Stomach smooth muscle (tissue), 2 donors: ENCODE measurements around the gene CACNA2D4.

Experiments used
- H3K27ac ChIP-seq: one replicate; pipeline ENCODE4 v1.7.0; 2013; ENCODE audit warnings: mild to moderate bottlenecking, low read length, inconsistent platforms
- H3K27me3 ChIP-seq, 2 donors: one replicate each; pipeline ENCODE4 v1.7.0; 2013; ENCODE audit warnings: low read length in 2 of 2; ENCODE audit not compliant: insufficient read depth in 2 of 2, control insufficient read depth in 1 of 2
- H3K36me3 ChIP-seq, 2 donors: one replicate each; pipeline ENCODE4 v1.7.0; 2013; ENCODE audit warnings: low read length in 2 of 2; ENCODE audit not compliant: control insufficient read depth in 2 of 2, insufficient read depth in 2 of 2
- H3K4me1 ChIP-seq: one replicate; pipeline ENCODE4 v1.7.0; 2013; ENCODE audit warnings: low read length; ENCODE audit not compliant: control insufficient read depth, insufficient read depth
- H3K4me3 ChIP-seq, 2 donors: one replicate each; pipeline ENCODE4 v1.7.0; 2013; ENCODE audit warnings: low read length in 2 of 2
- H3K9ac ChIP-seq, 2 donors: one replicate each; pipeline ENCODE4 v1.7.0; 2013; ENCODE audit warnings: low read length in 2 of 2, mild to moderate bottlenecking in 1 of 2
- H3K9me3 ChIP-seq, 2 donors: one replicate each; pipeline ENCODE4 v1.7.0; 2013; ENCODE audit warnings: low read length in 2 of 2; ENCODE audit not compliant: control insufficient read depth in 2 of 2
- donor health status: healthy.
- donor health status: Pancreatic carcinoma.

The CACNA2D4 gene, protein sequence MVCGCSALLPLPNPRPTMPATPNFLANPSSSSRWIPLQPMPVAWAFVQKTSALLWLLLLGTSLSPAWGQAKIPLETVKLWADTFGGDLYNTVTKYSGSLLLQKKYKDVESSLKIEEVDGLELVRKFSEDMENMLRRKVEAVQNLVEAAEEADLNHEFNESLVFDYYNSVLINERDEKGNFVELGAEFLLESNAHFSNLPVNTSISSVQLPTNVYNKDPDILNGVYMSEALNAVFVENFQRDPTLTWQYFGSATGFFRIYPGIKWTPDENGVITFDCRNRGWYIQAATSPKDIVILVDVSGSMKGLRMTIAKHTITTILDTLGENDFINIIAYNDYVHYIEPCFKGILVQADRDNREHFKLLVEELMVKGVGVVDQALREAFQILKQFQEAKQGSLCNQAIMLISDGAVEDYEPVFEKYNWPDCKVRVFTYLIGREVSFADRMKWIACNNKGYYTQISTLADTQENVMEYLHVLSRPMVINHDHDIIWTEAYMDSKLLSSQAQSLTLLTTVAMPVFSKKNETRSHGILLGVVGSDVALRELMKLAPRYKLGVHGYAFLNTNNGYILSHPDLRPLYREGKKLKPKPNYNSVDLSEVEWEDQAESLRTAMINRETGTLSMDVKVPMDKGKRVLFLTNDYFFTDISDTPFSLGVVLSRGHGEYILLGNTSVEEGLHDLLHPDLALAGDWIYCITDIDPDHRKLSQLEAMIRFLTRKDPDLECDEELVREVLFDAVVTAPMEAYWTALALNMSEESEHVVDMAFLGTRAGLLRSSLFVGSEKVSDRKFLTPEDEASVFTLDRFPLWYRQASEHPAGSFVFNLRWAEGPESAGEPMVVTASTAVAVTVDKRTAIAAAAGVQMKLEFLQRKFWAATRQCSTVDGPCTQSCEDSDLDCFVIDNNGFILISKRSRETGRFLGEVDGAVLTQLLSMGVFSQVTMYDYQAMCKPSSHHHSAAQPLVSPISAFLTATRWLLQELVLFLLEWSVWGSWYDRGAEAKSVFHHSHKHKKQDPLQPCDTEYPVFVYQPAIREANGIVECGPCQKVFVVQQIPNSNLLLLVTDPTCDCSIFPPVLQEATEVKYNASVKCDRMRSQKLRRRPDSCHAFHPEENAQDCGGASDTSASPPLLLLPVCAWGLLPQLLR

DNA sequence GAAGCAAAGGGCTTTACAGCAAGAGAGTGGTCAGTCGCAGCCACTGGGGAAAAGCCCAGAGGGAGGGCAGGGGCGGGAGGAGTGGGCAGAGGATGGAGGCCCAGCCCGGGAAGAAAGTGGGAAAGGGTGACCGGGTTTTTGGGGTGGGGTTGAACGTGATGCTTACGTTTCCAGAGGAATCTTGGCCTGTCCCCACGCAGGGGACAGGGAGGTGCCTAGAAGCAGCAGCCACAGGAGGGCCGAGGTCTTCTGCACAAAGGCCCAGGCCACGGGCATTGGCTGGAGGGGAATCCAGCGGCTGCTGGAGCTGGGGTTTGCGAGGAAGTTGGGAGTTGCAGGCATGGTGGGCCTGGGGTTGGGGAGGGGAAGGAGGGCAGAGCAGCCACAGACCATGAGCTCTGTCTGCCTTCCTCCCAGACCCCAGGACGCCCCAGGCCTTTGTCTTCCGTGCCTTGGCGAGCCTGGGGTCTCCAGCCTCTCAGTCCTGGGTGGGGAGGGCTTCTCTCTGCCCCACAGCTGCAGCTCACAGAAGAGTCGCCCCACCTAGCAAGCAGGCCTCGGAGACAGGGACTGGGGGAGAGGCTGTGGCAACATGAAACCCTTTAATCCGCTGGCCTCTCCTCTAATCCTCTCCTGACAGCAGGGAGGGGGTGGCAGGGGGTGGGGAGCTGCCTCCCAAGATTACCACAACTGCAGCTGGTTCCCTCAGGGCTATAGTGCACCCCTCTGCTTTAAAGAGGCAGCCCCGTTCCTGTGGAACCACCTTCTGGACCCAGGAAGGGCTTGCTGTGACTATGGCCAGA is at the start of gene CACNA2D4:
Gene CACNA2D4, minus strand, starts transcription at position 572 of the 803 bp plus-strand sequence. Its CDS starts 179 bp downstream, at position 393.
- no peak within 1 kb of the TSS for H3K27ac ChIP-seq
- peak within 1 kb of the TSS in 1 of 2 donors; percentile 23 for H3K9ac ChIP-seq

DNA sequence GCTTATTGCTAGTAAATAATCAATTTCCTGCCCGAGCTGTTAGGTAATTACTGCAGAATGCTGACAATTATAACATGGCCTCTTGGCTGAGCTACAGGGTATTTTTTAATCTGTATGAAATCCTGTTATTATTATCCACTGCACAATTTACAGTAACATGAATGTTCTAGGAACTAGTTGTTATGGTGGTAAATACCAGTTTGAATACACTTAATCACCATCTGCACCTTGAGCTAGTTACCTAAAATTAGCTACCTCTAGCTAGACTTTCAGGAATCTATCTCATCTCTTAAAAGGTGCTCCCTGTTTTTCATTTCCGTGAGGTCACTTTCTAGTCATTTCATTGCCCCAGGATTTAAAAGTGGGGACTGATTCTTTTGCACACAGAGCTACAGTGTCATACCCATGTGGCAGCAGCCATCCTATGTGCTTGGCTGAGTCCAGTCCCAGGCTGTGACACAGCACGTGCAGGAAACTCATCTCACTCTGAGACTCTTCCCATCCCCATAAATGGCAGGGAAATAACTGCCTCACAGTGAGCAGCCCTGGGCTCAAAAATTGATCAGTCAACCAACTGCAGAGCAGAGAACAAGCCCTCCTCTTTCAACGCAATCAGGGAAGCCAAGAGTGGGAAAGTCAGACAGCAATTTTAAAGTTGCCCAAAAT is 48.2 kb upstream of the CACNA2D4 start:
- H3K36me3 ChIP-seq = peaks cover 3 to 4% of the 10 kb centered on the region in 2 donors
- H3K27ac ChIP-seq = peak overlapping the region; percentile 81

More for the DNA sequence above, at the start of gene CACNA2D4:
- Histone ChIP-seq H3K9me3 (no peaks in the 10 kb centered on the region), H3K27me3 (no peaks in the 10 kb centered on the region), H3K36me3 (no peaks in the 10 kb centered on the region), H3K4me3 (no peak within 1 kb of the TSS), H3K4me1 (peaks cover 11% of the 10 kb centered on the region)

DNA sequence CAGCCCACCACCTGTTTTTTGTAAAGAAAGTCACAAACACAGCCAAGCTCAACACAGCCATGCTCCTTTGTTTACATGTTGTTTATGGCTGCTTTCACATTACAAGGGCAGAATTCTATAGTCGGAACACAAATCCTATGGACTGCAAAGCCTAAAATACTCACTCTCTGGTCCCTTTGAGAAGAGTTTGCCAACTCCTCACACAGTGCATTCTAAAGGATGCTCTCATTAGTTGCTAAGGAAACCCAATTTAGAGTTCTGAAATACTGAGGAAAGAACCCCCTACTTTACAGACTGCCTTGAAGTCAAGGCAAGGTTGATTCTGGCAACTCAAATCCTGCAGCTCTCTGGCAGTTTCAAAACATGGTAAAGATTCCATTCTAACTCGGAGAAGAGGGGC is 47.5 kb upstream of the CACNA2D4 start:
- H3K36me3 ChIP-seq = peaks cover 3 to 4% of the 10 kb centered on the region in 2 donors

More for the DNA sequence above, 48.2 kb upstream of the CACNA2D4 start:
- peaks cover 7% of the 10 kb centered on the region for H3K4me1 ChIP-seq
- H3K27me3 ChIP-seq = no peaks in the 10 kb centered on the region
- H3K4me3 ChIP-seq = no peak overlapping the region
- no peaks in the 10 kb centered on the region for H3K9me3 ChIP-seq
- peak overlapping the region; percentile 30 to 64 for H3K9ac ChIP-seq

DNA sequence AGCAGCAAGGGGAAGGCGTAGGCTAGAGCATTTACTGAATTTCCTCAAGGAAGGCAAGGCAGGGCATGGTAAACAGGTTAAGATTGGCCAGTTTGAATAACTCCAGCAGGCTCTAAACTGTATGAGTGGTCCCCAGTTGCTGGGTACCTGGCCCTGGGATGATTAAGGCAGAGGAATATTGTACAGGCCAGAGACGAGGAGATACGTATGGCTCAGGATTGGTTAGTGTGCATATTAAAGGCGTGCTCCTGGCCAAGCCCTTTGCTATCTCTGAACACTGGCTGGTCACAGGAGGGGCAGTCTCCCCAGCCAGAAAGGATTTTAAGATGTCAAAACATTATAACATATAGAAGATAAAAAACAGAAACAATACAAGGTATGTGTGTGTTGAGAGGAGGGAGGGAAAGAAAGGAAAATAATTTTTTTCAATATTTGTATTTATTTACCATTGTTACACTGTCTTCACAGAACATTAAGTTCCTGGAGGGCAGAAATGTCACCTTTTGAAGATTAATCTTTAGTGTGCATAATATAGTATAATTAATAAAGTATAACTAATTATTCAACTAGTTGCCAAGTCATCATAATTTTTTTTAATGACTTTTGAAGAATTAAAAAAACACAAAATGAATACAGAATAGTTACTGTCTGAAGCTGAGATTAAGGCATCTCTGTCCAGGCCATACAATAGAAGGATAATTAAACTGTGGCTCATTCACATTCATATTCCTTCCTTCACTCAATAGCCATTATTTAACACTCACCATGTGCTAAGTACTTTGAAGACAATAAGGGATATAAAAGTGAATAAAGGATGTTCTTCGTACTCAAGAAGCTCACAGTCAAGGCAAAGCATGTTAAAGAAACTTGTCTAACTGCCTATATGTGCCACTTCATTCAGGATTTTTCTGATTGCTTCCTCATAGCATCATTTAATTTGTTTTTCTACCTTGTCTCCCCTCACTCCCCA is 43.9 kb upstream of the CACNA2D4 start:
- Histone ChIP-seq H3K4me3 (no peak overlapping the region), H3K9ac (peak overlapping the region in 1 of 2 donors; percentile 42), H3K27ac (peak overlapping the region; percentile 68), H3K9me3 (no peaks in the 10 kb centered on the region), H3K36me3 (peaks cover 3 to 4% of the 10 kb centered on the region in 2 donors), H3K27me3 (no peaks in the 10 kb centered on the region), H3K4me1 (peaks cover 7% of the 10 kb centered on the region)

More for the DNA sequence above, 47.5 kb upstream of the CACNA2D4 start:
- peak overlapping the region; percentile 81 for H3K27ac ChIP-seq
- H3K4me3 ChIP-seq = no peak overlapping the region
- peak overlapping the region in 1 of 2 donors; percentile 56 for H3K9ac ChIP-seq
- H3K4me1 ChIP-seq = peaks cover 7% of the 10 kb centered on the region
- no peaks in the 10 kb centered on the region for H3K27me3 ChIP-seq
- H3K9me3 ChIP-seq = no peaks in the 10 kb centered on the region

DNA sequence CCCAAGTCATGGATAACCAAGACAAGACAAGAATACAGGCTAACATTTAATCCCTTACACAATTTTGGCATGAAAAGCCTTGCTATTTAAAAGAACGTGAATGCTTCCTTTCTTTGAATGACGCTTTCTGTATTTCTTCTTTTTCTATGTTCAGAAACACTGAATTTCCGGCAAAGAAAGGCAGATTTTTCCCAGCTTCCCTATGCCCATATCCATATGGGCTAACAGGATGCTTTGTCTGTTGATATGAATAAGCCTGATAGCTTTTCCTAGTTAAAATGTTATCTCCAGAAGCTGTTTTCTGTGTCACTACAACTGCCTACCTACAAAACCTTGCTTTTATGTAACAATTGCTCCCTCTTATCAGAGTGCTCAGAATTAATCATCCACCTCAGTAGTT is 38.3 kb upstream of the CACNA2D4 start:
- H3K4me3 ChIP-seq = no peak overlapping the region
- peaks cover under 1% of the 10 kb centered on the region for H3K4me1 ChIP-seq
- no peak overlapping the region for H3K9ac ChIP-seq
- H3K9me3 ChIP-seq = no peaks in the 10 kb centered on the region
- no peak overlapping the region for H3K27ac ChIP-seq
- H3K36me3 ChIP-seq = peaks cover 17 to 20% of the 10 kb centered on the region in 2 donors
- no peaks in the 10 kb centered on the region for H3K27me3 ChIP-seq

DNA sequence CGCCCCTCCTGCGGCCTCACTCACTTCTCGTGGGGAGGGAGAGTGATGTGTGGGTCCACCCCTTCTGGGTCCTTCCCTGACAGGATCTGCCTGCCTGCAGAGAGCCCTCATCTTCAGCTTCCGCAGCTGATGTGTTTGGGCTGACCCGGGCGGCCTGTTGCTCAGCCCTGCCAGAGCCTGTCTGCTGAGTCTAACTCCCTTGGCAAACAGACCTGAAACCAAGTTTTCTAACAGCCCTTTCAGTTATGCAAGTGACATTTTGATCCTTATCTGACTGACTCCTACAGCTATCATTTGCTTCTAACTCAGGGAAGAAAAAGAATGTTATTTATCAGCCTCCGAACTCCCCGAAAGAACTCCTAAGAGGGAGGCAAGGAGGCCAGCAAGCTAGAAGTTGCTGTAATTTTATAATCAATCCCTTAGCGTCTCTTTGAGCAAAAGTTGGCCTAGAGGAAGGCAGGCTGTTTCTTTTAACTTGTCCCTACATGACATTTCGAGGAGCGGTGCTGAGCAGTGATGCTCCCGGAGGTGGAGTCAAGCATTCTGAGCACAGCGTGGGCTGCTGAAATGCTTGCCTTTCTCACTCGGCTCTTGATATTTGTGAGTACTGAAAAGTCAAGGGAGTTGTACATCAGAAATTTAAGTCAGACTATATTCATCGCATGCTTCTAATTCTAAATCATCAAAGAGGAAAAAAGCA is 31.5 kb upstream of the CACNA2D4 start:
- H3K9me3 ChIP-seq = no peaks in the 10 kb centered on the region
- peaks cover 38 to 63% of the 10 kb centered on the region in 2 donors for H3K36me3 ChIP-seq
- no peaks in the 10 kb centered on the region for H3K27me3 ChIP-seq
- peak overlapping the region; percentile 95 for H3K27ac ChIP-seq
- H3K4me1 ChIP-seq = peaks cover 25% of the 10 kb centered on the region
- H3K4me3 ChIP-seq = peak overlapping the region; percentile 7 to 30
- H3K9ac ChIP-seq = peak overlapping the region; percentile 47 to 70

DNA sequence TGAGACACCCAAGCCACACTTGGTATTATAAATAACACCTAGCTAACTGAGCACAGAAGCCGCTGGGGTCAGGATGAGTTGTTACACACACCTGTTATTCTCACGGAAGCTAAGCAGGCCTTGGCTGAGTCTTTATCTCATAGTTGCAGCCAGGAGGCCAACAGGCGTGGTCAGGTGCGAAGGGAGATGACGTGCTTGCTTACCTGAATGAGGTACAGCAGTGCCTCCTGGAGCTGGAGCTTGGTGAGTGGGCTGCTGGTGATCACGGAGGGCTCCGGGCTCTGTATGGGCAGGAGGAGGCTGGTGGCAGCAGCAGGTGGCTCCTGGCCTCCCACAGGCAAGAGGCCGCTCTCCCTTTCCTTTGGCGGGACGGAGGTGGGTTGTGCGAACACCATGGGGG is 30.4 kb upstream of the CACNA2D4 start:
- H3K36me3 ChIP-seq = peaks cover 33 to 63% of the 10 kb centered on the region in 2 donors
- peak overlapping the region; percentile 95 for H3K27ac ChIP-seq
- H3K9ac ChIP-seq = peak overlapping the region; percentile 42 to 70
- no peaks in the 10 kb centered on the region for H3K27me3 ChIP-seq
- no peaks in the 10 kb centered on the region for H3K9me3 ChIP-seq
- H3K4me1 ChIP-seq = peaks cover 25% of the 10 kb centered on the region
- peak overlapping the region in 1 of 2 donors; percentile 30 for H3K4me3 ChIP-seq

DNA sequence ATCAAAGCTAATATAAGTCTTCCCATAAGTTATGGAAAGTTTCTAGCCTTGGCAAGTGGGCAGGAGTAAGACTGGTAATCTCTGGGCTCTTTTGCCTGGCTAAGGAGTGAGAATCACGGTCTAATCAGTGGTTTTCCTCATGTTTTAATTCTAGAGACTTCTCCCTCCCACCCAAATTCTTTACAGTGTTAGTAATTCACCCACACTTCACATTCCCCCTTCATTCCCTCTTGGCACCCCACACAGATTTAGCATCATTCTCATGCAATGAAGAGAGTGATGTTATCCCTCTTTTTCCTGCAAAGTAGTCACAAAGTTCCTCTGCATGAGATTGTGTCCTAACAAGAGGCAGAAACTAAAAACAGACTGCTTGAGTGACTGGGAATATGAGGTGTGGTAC is 28.6 kb upstream of the CACNA2D4 start:
- Histone ChIP-seq H3K27me3 (no peaks in the 10 kb centered on the region), H3K9ac (peak overlapping the region in 1 of 2 donors; percentile 18), H3K27ac (peak overlapping the region; percentile 95), H3K4me1 (peaks cover 25% of the 10 kb centered on the region), H3K36me3 (peaks cover 24 to 46% of the 10 kb centered on the region in 2 donors), H3K4me3 (no peak overlapping the region), H3K9me3 (no peaks in the 10 kb centered on the region)
